Stimulated activated CD8-positive, alpha-beta memory T cell treated with anti-CD3 and anti-CD28 coated beads, Interleukin-15, amount 100 ng/mL, for 48 hours (primary cell): ENCODE data around the gene CREB3L2.
"Not testable (repeated sequence)": the region's sequence is repeated elsewhere in the genome, so short reads cannot be mapped to it uniquely, and the experiment has no call there.

Experiments used
- DNase-seq, 2 donors: peaks; one replicate each; pipeline ENCODE4 v3.0.0-alpha.2; 2020; ENCODE audit warnings: low read depth in 2 of 2

Gene CREB3L2

DNA sequence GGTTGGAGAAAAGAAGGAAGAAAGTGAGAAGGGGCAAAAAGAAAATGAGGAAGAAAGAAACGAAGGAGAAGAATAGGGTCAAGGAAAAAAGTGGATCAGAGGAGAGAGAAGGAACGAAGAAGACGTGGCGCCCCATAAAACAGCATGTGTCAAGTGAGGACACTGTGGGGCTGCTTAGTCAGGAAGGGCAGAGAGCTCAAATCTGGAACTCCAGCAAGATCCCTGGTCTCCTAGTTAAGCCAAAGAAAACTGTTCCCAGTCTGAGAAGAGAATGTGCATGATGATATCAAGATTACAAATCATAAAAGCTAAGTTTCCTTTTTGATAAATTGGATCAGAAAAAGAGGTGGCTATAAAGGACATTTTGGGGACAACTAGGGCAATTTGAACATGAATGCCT lies 33.0 kb downstream of the CREB3L2 start:
- no peak for DNase-seq

DNA sequence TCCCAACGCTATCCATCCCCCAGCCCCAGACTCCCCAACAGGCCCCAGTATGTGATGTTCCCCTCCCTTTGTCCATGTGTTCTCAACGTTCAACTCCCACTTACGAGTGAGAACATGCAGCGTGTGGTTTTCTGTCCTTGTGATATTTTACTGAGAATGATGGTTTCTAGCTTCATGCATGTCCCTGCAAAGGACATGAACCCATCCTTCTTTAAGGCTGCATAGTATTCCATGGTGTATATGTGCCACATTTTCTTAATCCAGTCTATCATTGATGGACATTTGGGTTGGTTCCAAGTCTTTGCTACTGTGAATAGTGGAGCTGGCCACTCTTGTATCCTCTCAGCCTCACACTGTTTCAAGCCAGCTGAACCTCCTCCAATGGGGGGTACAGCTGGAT lies 33.5 kb downstream of the CREB3L2 start:
- DNase-seq: not testable (repeated sequence)

DNA sequence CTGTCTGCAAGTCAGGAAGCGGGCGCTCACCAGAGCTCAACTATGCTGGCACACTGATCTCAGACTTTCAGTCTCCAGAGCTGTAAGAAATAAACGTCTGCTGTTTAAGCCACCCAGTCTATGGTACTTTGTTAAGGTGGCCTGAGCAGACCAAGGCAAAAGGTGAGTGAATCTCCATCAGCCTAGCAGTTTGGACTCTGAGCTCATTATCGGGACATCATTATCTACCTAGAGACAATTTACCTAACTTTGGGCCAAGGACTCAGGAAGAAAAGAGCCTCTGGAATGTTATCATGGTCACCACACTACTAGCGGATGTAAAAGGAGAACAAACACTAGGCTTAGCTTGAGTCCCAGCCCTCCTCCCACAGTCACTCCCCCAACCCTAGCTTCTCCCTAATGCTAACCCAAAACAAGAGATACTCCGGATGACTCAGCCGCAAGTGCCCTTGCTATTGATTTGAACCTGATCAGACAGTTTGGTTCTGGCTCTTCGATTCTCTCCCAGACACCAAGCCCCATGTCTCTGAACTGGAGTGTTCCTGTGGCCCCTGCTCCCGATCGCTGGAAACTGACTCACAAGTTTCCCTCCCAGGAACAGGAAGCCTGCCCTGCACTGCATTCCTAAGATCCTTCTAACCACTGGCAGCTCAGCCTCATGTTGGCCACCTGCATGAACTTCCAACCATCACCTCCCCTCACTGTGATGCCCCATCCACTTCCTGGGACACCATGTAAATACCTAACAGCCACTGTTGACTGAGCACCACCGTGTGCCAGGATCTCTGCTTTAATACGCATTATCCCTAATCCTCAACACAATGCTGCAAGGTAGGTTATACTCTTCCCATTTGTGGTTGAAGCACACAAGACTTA lies 34.5 kb downstream of the CREB3L2 start:
- no peak for DNase-seq

DNA sequence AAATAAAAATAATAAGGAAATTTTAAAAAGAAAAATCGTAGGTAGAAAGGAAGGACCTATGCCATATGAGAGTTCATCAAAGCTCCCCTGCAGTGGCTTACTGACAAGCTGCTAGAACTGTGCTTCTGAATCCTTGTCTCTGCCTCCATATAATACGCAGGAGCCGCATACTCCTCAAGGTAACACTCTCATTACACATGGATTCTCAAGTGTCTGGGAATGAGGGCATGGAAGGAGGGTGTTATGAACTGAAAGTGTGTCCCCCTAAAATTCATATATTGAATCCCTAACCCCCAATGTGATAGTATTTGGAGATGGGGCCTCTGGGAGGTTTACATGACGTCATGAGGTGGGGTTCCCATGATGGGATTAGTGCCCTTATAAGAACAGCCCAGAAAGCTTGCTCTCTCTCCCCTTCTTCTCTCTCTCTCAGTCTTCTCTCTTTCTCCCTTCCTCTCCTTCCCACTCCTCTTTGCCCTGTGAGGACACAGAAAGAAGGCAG lies 35.2 kb downstream of the CREB3L2 start:
- DNase-seq: no peak

DNA sequence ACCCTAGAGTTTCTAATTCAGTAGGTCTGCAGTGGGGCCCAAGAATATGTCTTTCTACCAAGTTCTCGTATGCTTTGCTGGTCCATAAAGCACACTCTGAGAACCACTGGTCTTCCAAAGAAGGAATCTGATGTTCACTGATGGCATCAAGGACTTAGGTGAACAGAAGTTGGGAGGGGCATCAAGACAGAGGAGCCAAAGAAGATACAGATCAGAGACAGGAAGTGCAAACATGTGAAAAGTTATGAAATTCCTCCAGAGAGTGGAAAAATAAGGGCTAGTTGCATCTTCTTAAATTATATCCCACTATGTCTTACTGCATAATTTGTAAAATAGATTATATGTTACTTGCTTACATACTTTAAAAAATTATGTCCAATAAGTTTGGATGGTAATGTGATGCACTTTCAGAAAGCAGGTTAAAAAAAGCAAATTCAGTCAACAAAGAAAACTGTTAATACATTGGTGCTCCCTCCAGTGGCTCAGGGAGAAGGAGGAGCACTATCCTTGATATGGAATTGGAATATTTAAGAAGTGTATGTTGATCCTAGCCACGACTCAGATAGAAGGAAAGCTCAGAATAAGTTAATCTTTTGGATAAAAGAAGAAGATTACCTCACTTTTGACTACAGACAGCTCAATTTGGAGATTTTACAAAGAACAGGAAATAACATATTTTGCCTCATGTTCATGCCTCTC lies 35.8 kb downstream of the CREB3L2 start:
- DNase-seq: no peak

DNA sequence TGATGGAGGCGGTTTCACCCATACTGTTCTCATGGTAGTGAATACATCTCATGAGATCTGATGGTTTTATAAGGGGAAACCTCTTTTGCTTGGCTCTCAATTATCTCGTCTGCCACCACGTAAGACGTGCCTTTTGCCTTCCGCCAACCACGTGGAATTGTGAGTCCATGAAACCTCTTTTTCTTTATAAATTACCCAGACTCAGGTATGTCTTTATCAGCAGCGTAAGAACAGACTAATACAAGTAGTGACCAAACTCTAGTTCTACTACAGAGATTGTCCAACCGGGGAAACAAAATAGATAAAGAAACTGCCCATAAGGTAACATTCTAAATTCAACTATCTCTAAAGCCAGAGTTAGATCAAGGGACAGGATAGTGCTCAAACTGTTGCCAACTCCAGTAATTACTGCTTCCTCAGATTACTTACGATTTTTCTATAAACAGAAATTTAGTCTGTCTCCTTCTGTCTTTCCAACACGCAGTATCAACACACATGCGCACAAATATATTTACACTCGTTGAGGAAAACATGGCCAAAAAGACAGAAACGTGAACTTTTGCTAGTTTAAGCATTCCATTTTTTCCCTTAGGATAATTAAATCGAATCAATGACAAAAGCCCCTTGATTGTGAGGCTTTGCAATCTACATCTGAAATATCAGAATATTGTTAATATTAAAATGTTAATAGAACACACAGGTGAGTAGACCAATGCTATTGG lies 36.9 kb downstream of the CREB3L2 start:
- DNase-seq: no peak

DNA sequence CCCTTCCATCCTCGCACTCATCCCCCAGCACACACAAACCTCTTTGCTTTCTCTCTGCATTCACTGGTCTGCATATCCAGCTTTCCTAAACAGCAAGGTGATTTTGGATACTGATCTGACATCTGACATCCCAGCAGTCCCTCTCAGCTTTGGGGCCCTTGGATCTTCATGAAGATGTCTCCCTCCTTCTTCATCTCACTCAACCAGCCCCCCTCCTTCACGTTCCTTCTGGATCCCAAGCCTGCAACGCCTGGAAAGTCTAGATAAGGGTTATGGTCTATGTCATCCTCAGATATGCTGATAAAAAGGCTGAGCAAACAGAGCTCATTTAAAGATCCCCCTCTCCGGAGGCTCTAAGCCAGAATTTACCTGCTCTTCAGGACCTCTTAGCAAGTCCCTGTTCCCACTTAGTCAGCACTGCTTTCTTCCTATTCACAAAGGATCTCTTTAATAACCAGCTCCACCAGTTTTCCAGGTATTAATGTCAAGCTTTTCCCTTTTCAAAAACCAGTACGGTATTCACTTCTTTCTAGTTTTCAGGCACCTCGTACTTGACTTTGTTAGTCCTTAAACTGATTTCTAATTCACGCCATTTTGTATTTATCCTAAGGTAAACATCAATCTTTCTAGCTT lies 38.9 kb downstream of the CREB3L2 start:
- no peak for DNase-seq

DNA sequence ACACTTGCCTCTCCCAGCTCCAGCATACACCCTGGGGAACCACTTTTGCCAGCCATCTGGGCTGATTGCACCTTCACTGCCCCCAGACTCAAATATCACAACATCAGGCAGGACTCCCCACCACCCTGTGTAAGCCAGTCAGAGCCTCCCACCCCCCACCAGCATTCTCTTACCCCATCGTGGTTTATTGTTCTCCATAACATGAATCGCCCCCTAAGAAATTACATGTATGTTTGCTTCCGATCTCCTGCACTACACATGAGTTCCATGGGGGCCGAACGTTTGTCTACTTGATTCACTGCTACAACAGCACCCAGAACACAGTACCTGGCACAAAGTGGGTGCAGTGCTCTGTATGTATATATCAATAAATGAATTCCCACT lies 39.4 kb downstream of the CREB3L2 start:
- no peak for DNase-seq

DNA sequence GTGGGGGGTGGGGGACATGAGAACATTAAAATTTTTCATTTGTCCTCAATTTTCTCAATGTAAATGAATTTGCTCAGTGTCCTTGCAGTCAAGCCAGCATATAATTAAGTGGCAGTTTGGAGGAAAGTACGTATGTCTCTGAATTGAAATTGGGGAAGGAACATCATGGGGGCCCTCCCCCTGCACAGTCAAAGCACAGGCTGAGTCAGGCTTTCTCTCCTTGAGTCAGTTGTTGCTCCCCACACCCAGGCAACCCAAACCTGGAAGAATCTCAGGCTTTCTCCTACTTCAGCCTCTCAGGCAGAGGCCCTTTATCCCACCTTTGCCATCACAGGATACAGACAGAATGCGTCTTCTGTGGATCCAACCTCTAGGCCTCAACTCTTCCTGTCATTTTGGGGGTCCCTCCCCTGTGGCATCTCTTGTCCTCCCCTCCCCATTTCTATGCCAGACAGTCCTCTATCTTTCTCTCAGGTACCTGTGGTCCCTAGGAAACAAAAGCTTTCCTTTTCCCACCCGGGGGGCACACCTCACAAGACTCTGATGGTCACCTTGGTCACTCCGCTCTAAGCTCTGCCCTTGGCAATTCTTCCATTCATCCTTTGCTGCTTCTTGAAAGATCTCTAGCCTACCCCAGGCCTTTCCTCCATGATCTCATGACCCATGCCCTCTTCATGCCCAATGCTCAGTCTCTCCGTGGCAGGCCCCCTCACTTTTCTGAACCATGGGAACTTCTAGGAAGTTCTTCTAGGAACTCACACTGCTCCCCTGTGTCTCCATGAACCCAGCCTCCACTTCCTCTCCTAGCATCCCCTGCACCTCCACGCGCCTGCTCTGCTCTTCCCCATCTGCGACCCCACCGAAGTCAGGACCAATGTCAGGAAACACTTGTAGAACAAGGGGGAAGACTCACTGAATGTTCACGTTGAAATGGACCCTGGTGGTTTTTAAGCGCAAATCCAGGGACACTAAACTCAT lies 40.4 kb downstream of the CREB3L2 start:
- DNase-seq: peak; percentile 13 to 15

DNA sequence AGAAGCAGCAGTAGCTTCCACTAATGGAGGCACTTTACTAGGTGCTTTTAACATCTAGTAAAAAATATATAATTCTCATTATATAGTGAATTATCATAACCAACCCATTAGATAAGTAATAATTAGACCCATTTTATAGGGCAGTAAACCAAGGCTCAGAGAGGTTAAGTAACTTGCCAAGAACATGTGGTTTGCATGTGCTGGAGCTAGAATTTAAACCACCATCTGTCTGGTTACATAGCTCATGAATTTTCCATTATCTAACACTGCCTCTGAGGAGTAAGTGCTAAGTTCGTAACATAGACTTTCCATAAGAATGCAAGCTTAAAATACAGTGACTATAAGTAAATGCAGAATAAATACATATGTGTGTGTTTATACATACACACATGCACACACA lies 41.9 kb downstream of the CREB3L2 start:
- DNase-seq: no peak

DNA sequence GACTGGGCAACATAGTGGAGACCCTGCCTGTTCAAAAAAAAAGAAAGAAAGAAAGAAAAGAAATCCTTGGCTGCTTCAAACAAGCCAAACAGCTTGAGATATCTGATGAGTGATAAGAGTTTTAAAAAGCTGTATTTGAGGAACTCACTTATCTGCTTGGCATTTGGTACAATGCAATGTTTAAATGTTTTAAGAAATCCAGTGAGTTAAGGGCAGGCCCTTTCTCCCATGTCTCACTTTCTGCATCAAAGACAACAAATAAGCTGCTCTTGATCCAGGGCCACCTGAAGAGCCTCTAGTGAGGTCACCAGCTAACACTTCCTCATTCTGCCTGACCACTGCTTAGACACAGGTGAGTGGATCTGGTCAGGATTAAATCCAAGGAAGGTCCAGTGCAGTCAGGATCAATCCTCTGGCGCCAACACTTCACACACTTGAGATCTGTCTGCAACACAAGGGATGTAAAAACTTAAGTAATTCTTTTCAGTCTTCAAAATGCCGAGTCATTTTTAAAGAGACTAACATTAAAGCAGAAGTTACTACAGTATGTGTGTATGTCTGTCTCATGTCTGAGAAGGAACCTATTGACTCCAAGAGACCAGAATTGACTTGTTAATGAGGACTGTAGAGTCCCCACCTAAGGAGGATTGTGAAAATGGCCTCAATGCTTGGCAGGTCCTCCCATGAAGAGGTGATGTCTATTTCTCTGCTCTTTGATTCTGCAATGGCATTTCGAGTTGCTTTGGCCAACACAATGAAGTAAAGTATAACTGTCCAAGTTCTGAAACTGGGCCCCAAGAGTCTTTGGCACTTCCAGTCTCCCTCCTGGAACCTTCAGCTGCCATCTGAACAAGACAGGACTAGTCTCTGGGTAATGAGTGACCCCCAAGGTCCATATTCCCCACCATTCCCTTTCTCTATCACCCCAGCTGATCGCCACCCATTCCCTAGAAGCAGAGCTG lies 43.1 kb downstream of the CREB3L2 start:
- no peak for DNase-seq

DNA sequence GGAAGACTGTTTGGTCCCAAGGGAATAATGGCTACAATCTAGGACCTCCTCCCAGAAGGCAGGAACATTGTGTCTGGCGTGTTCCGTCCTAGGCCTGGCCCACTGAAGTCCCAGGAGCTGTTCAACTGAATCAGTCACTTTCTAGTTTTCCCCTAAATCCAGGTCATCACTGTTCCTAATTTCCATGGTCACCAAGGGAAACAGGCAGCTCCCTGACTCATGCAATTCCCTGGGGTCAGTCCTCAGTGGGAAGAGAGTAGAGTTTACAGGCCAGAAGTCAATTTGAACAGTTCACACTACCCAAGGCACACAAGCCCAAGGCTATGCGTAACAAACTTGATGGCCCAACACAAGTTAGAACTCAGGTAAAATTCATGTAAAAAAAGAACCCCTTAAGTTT lies 44.0 kb downstream of the CREB3L2 start:
- DNase-seq: no peak

DNA sequence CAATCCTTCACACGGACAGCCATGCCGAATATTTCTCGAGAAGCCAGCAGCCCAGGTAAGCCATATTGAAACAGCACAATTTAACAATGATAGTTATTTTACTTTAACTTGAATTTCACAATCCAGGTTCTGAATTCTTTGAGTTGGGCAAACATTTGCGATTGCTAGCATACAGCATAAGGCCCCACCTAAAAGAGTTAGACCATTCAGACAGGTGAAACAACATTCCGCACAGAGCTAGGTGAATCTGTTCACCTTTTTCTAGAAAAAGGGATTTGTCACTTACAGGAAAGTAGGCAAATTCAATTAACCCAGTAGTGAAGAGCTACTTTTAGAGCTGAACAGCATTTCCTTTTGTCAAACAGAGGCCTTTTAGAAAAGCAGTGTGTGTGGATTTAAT lies 45.3 kb downstream of the CREB3L2 start:
- no peak for DNase-seq

DNA sequence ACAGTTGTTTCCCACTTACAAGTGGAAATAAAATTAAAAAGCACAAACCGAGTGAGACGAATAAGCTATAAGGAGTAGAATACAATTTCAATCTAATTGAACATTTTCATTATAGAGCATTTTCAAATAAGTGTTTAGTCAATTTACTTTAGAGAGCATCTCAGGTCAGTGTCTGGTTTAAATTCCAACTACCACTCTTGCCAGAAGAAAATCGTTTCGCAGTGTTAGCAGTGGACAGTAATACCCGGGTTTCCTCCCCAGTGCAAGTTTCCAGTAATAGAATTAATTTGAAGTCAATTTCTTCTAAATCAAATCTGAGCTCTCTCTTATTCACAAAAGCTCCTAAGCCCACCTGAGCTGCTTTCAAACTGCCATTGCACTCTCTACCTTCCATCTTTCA lies 45.7 kb downstream of the CREB3L2 start:
- DNase-seq: no peak

DNA sequence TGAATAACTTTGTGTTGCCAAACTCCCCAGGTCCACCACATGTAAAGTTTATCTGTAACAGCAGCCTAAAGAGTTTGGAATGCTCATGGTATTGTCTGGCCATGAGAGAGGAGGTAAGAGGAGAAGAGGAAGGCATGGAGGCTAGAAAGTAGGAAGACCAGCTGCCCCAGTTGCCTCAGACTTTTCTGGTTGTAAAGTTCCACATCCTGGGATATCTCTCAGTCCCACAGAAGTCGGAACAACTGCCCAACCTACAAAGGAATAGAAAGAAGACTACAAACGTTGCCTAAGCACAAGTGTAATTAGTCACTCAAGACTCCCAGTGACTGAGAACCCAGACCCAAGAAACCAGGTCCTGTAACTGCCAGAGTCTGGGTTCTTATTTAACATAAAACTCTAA lies 47.3 kb downstream of the CREB3L2 start:
- DNase-seq: no peak

DNA sequence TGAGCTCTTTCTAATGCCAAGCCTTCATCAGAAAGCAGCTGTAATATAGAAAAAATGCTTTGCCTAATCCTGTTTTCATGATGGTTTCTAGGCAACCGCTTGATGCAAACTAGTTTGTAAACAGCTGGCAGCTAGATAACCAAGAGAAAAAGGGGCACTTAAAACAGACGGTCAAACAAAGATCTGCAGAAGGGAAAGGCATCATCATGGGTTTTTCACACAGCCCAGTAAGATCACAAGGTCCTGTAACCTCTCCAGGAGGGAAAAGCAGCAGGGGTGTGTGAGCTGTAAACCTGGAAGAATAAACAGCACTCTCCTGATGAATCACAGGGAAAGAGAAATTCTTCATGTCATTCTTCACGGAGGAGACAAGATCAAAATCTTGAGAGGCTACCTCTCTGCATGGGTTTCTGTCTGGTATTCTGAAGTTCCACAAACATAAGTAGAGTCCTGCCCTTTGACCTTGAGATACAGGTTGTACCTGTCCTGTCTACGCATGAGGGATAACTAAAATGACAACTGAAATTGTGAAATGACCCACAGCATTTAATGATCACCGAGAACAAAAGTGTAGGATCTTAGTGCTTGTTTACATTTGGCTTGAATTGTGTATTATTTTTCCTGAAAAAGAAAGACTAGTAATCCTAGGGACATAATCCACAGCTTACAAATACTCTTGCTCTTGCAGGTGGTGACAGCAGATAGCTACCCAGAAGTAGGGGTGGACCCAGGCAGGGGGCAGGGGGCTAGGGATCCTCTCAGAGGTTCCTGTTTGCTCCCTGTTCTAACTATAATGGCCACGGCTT lies 48.0 kb downstream of the CREB3L2 start:
- DNase-seq: no peak

DNA sequence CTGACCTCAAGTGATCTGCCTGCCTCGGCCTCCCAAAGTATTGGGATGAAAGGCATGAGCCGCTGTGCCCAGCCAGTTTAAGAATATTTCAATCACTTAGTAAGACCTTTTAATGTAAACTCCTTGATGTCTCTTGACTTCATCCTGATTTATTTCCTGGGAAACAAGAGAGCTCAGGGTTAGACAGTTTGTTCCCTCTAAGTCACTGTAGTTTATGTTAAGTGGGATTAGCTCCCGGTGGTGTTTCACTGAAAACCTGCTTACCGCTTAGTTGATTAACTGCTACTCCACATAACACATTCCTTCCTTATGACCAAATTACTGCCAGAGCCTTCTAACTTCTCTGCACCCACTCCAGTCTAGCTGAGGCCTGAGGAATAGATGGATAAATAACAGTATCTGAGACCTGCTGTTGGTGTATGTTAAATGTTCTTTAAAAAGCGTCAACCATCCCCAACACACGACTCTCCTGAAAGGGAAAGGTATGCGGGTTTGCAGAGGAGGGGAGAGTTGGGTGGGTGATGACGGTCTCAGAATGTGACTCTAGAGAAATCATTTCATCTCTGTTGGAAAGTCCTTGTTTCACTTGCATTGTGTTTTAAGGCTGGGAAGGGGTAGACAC lies 48.7 kb downstream of the CREB3L2 start:
- DNase-seq: no peak

DNA sequence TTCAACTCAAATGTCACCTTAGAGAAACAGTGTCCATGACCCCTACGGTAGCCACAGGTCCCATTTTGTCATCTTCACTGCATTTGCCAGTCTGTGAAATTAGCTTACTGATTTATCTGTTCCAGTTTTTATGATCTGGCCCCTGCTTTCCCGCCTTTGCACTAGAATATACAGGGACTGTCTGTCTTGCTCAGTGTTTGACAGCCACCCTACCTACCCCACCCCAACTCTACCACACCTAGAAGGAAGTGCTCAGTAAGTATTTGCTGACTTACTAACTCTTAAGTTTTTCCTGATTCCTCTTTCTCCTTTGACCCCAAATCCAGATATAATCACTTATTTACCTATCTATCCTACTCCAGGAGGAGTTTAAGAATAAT lies 49.5 kb downstream of the CREB3L2 start:
- DNase-seq: no peak
